Ishikawa (cell line): ENCODE measurements around the gene CCL4L2.

ENCODE experiments used
- NFIC ChIP-seq: IDR thresholded peaks from 2 replicates; pipeline ENCODE4 v1.6.1; 2012
- TEAD4 ChIP-seq: IDR thresholded peaks from 2 replicates; pipeline ENCODE4 v1.6.1; 2012

GRCh38 chr17:36212966-36213365, 2.1 kb downstream of the CCL4L2 start:
- TF ChIP-seq TEAD4 (no peak), NFIC (no peak)
